Vagina (tissue), 2 donors: ENCODE data around the gene ERP29.

ENCODE experiments used
- CTCF ChIP-seq, 3 experiments: fragments of 450-650 bp in 2 of 3; fragments of 200-600 bp in 1 of 3; sonication (generic) in 1 of 3; IDR thresholded peaks; one replicate each; pipeline ENCODE4 v1.5.1; 2017 to 2019; ENCODE audit warnings: antibody characterized with exemption in 3 of 3, mild to moderate bottlenecking in 2 of 3, moderate library complexity in 2 of 3
- POLR2A ChIP-seq, 2 donors: fragments of 450-650 bp; IDR thresholded peaks; one replicate each; pipeline ENCODE4 v1.6.1; 2017; ENCODE audit warnings: antibody characterized with exemption in 2 of 2, mild to moderate bottlenecking in 2 of 2, moderate library complexity in 2 of 2
- POLR2AphosphoS5 ChIP-seq, 2 donors: sonication (generic); formaldehyde crosslinking; IDR thresholded peaks; one replicate each; pipeline ENCODE4 v1.9.0; 2017; ENCODE audit warnings: antibody characterized with exemption in 2 of 2, mild to moderate bottlenecking in 2 of 2, low read depth in 1 of 2; ENCODE audit not compliant: insufficient read depth in 1 of 2

- TF ChIP-seq POLR2A (IDR thresholded peaks at IDR 0.05), result no peak
- TF ChIP-seq POLR2AphosphoS5 (IDR thresholded peaks at IDR 0.05; ENCODE audit: insufficient read depth in 1 of 2, low read depth in 1 of 2), result no peak
- no peak for TF ChIP-seq CTCF (IDR thresholded peaks at IDR 0.05)
Observed at GRCh38 chr12:112000820-112001219, 12.4 kb upstream of the ERP29 start.
